ENCODE results near the gene USP7.

The USP7 gene

DNA sequence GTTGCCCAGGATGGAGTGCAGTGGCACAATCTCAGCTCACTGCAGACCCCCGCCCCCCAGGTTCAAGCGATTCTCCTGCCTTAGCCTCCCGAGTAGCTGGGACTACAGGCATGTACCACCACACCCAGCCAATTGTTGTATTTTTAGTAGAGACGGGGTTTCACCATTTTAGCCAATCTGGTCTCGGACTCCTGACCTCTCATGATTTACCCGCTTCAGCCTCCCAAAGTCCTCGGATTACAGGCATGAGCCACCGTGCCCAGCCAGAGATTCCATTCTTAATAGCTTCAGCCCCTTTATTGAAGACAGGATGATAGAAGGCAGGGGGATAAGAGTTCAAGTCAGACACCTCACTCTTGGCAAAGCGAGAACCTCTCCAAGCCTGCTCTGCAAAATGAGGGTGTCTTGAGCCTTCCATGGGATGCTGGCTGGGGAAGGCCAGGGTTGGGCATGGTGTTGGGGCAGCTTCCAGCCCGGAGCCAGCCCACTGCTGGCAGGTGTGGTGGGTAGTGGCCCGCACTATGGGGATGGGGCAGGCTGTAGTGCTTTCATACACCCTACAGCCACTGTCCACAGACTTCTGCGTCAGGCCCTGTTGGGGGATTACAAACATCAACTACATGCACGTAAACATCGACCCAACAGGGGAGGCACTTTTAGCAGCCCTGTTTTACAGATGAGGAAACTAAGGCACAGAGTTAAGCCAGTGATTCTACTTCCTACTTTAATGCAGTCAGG is 98.4 kb downstream of the USP7 start:
- Histone ChIP-seq H3K4me1 (ENCODE audit: control insufficient read depth, insufficient read depth, low read length) (peaks cover 43% of the 10 kb centered on the region), H3K27ac (ENCODE audit: low read depth, low read length) (no peak overlapping the region), H3K9ac (ENCODE audit: low read length) (no peak overlapping the region), H3K9me3 (ENCODE audit: control insufficient read depth, insufficient read depth, low read depth, low read length) (no peaks in the 10 kb centered on the region), H3K36me3 (ENCODE audit: control insufficient read depth, insufficient read depth, low read length) (peaks cover 8% of the 10 kb centered on the region), H3K27me3 (ENCODE audit: control insufficient read depth, insufficient read depth, low read length) (no peaks in the 10 kb centered on the region), H3K4me3 (ENCODE audit: low read depth, low read length) (peak overlapping the region; percentile 17)

DNA sequence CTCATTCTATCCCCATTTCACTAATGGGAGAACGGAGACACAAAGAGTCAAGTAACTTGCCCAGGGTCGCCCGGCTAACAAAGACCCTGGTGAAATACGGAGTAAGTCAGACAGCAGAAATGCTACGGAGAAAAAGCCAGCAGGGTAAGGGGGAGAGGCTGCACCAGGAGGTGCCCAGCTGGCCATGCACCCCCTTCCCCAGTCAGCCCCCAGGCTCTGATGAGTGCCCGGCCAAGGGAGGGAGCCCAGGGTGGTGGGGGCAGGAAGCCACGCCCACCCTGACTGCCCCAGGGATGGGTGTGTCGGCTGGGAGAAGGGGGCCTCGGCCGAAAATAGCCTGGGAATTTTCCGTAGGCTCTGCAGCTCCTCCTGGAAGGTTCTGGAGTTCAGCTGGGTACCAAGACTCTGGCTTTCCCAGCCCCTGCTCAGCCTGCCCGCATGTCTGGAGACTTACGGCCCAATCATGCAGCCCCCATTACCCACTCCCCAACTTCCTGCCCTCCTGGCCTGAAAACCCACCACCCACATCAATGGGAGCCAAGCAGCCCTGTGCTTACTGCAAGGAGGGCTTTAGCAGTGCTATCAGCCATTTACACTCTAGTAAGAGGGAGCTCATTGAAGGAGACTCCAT is 99.1 kb downstream of the USP7 start:
- H3K27me3 ChIP-seq (ENCODE audit: control insufficient read depth, insufficient read depth, low read length), result no peaks in the 10 kb centered on the region
- H3K4me3 ChIP-seq (ENCODE audit: low read depth, low read length), result peak overlapping the region; percentile 27; the same call in 1 of the 2 replicates
- H3K9me3 ChIP-seq (ENCODE audit: control insufficient read depth, insufficient read depth, low read depth, low read length), result no peaks in the 10 kb centered on the region
- no peak overlapping the region for H3K9ac ChIP-seq (ENCODE audit: low read length)
- peaks cover 13% of the 10 kb centered on the region for H3K36me3 ChIP-seq (ENCODE audit: control insufficient read depth, insufficient read depth, low read length)
- H3K27ac ChIP-seq (ENCODE audit: low read depth, low read length), result no peak overlapping the region
- H3K4me1 ChIP-seq (ENCODE audit: control insufficient read depth, insufficient read depth, low read length), result peaks cover 43% of the 10 kb centered on the region

DNA sequence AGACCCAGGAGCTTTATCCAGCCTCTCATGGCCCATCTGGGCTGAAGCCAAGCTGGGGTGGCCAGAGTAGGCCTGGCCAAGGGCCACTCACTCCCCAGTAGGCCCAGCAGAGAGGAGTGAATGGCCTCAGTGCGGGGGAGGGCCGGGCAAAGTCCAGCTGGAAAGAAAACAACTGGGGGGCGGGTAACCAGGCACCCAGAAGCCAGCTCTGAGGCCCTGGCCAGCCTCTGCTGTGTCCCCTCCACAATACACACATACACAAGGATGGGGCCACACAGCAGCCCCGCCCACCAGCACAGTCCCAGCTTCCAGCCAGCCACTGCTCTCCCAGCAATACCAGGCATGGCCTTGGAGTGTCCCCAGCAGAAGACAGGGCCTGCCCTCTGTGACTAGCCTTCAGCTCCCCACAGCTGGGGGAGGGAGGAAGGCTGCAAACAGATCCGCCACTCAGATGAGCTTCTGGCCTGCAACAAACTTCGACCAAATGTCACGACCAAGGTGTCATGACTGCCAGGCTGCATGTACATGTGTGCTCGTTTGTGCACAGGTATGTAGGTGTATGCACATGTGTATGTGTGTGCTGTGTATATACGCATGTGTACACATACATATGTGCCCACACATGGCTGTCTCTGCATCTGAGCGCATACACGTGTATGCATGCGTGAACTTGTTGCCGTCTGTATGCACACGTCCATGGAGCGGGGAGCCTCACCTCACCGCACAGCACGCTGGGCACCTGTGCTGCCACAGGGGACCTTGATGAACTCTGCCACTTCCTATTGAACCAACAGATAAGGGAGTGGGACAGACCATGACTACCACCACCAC is 99.9 kb downstream of the USP7 start:
- no peak overlapping the region for H3K27ac ChIP-seq (ENCODE audit: low read depth, low read length)

DNA sequence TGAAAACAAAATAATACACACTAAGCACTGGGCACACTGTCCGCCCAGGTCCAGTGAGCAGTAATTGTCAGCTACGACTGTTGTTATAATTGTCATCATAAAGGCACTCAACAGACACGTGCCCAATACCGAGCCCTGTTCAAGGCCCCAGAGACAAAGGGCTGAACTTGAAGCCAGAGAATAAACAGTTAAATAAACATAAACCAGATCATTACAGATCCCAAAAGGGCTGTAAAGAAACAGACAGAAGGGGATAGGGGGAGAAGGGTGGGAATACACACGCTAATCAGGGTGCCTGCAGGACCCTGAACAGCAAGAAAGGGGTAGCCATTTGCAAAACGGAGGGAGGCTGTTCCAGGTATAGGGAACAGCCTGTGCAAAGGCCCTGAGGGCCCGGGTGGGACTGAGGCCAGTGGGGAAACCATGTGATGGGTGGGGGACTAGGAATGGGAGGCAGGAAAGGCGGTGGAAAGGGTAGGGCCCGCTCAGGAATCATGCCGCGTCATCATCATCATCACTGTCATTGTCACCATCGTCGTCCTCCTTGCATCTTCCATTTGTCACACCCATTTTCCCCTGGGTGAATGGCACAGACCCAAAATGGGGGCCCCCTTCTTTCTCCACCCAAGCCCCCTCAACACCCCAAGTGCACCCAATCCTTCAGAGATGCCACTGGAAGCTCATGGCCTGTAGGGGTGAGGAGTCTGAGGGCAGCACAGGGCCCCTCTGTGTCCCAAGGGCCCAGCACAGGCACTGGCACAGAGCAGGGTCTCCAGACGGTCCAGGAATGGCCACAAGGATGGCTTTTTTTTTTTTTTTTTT is 101.2 kb downstream of the USP7 start:
- H3K9me3 ChIP-seq (ENCODE audit: control insufficient read depth, insufficient read depth, low read depth, low read length), result no peaks in the 10 kb centered on the region
- peaks cover 40% of the 10 kb centered on the region for H3K4me1 ChIP-seq (ENCODE audit: control insufficient read depth, insufficient read depth, low read length)
- no peak overlapping the region for H3K9ac ChIP-seq (ENCODE audit: low read length)
- peaks cover 31% of the 10 kb centered on the region for H3K36me3 ChIP-seq (ENCODE audit: control insufficient read depth, insufficient read depth, low read length)
- H3K27me3 ChIP-seq (ENCODE audit: control insufficient read depth, insufficient read depth, low read length), result no peaks in the 10 kb centered on the region
- H3K4me3 ChIP-seq (ENCODE audit: low read depth, low read length), result no peak overlapping the region
- H3K27ac ChIP-seq (ENCODE audit: low read depth, low read length), result no peak overlapping the region

More for the DNA sequence above, 99.9 kb downstream of the USP7 start:
- H3K27me3 ChIP-seq (ENCODE audit: control insufficient read depth, insufficient read depth, low read length), result no peaks in the 10 kb centered on the region
- H3K9me3 ChIP-seq (ENCODE audit: control insufficient read depth, insufficient read depth, low read depth, low read length), result no peaks in the 10 kb centered on the region
- H3K36me3 ChIP-seq (ENCODE audit: control insufficient read depth, insufficient read depth, low read length), result peaks cover 20% of the 10 kb centered on the region
- H3K4me3 ChIP-seq (ENCODE audit: low read depth, low read length), result peak overlapping the region; percentile 1; the same call in 1 of the 2 replicates
- H3K4me1 ChIP-seq (ENCODE audit: control insufficient read depth, insufficient read depth, low read length), result peaks cover 40% of the 10 kb centered on the region
- no peak overlapping the region for H3K9ac ChIP-seq (ENCODE audit: low read length)

DNA sequence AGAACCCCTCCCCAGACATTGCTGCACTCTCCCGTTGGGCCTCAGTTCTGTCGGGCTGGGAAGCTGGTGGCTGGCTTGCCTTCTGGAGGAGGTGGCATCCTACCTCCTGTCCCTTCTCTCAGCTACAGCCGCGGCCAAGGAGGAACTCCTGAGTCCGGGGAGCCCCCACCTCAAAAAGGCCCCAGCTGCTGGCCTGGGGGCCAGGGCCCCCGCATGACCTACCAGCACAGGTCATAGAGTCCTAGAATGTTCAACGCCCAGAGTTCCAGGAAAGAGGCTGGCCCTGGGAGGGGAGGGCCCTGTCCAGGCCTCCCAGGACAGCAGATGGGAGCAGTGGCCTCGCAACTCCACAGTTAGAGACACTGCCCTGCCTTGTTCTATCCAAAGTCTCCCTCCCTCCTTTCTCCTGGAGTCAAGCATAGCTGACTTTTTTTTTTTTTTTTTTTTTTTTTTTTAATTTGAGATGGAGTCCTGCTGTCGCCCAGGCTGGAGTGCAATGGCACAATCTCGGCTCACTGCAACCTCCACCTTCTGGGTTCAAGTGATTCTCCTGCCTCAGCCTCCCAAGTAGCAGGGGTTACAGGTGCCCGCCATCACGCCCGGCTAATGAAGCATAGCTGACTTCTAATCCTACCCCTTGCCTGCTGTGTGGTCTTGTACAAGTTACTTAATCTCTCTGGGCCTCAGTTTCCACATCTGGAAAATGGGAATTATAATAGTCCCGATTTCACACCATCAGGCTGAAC is 102.0 kb downstream of the USP7 start:
- Histone ChIP-seq H3K27ac (ENCODE audit: low read depth, low read length) (no peak overlapping the region), H3K9ac (ENCODE audit: low read length) (no peak overlapping the region), H3K4me1 (ENCODE audit: control insufficient read depth, insufficient read depth, low read length) (peaks cover 40% of the 10 kb centered on the region), H3K27me3 (ENCODE audit: control insufficient read depth, insufficient read depth, low read length) (no peaks in the 10 kb centered on the region), H3K4me3 (ENCODE audit: low read depth, low read length) (no peak overlapping the region), H3K9me3 (ENCODE audit: control insufficient read depth, insufficient read depth, low read depth, low read length) (no peaks in the 10 kb centered on the region), H3K36me3 (ENCODE audit: control insufficient read depth, insufficient read depth, low read length) (peaks cover 34% of the 10 kb centered on the region)

DNA sequence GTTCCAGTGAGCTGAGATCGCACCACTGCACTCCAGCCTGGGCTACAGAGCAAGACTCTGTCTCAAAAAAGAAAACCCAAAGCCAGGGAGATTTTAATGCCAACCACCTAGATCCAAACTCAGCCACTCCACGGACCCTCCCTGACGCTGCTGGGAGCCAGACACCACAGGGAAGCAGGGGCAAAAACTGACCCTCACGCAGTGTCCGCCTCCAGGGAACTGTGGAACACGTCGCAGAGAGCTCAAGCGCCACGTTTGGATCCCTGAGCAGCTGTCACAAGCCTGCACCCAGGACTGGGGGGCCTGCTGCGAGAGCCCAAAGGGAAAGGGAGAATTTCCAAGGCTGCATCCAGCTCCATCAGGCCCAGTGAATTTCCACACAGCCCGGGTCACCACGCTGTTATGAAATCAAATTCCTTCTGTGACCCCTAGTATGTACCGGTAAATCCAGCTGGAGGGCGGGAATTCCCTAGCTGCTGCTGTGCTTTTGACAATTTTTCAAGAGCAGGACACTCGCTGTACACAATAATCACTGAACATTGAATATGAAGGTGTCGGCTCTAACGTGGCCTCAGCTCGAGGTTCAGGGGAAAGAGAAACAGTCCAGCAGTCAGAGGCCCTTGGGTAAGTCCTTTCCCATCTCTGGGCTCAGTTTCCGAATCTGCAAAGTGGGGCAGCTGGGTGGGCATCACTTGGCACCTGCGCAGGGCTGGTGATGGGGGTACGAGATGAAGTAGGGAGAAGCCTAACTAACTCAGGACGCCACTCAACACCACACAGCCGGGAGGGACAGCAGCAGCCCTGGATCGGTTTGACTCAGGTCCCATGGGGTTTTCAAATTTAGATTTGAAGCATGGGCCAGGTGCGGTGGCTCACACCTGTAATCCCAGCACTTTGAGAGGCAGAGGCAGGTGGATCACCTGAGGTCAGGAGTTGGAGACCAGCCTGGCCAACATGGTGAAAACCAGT is 103.5 kb downstream of the USP7 start:
- peaks cover 30% of the 10 kb centered on the region for H3K4me1 ChIP-seq (ENCODE audit: control insufficient read depth, insufficient read depth, low read length)
- no peak overlapping the region for H3K4me3 ChIP-seq (ENCODE audit: low read depth, low read length)
- no peak overlapping the region for H3K9ac ChIP-seq (ENCODE audit: low read length)
- peaks cover 50% of the 10 kb centered on the region for H3K36me3 ChIP-seq (ENCODE audit: control insufficient read depth, insufficient read depth, low read length)
- no peaks in the 10 kb centered on the region for H3K9me3 ChIP-seq (ENCODE audit: control insufficient read depth, insufficient read depth, low read depth, low read length)
- H3K27ac ChIP-seq (ENCODE audit: low read depth, low read length), result no peak overlapping the region
- no peaks in the 10 kb centered on the region for H3K27me3 ChIP-seq (ENCODE audit: control insufficient read depth, insufficient read depth, low read length)

DNA sequence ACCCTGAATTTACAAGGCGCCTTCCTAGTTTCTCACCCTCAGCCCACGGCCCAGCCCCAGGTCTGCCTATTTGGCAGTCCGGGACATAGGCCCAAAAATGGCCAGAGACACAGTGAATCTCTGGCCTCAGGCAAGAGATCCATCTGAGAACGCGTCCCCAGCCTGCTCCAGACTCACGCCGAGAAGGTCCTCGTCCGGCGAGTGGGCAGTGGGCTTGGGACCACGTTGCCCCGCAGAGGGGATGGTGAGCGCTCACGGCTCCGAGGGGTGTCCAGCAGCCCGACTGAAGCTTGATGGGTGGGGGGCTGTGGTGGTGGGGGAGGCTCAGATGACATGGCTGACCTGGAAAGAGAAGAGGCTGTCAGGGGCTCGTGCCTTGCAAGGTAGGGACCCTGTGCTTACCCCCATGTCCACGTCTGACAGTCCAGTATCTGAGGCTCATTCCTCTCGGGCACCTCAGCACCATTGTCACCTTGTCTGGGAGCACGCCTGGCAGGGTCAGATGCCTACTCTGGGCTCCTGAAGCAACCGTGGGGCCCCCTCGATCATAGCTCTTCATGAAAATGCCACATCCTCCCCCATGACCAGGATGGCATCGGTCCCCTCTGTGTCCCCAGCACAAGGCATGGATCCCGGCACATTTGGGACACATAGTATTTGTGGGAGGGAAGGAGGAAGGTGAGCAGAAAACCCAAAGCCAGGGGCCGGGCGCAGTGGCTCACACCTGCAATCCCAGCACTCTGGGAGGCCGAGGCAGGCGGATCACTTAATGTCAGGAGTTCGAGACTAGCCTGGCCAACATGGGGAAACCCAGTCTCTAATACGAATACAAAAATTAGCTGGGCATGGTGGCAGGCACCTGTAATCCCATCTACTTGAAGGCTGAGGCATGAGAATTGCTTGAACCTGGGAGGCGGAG is 104.5 kb downstream of the USP7 start:
- Histone ChIP-seq H3K27me3 (ENCODE audit: control insufficient read depth, insufficient read depth, low read length) (no peaks in the 10 kb centered on the region), H3K36me3 (ENCODE audit: control insufficient read depth, insufficient read depth, low read length) (peaks cover 58% of the 10 kb centered on the region), H3K9me3 (ENCODE audit: control insufficient read depth, insufficient read depth, low read depth, low read length) (no peaks in the 10 kb centered on the region), H3K27ac (ENCODE audit: low read depth, low read length) (no peak overlapping the region), H3K4me1 (ENCODE audit: control insufficient read depth, insufficient read depth, low read length) (peaks cover 20% of the 10 kb centered on the region), H3K9ac (ENCODE audit: low read length) (no peak overlapping the region), H3K4me3 (ENCODE audit: low read depth, low read length) (no peak overlapping the region)

DNA sequence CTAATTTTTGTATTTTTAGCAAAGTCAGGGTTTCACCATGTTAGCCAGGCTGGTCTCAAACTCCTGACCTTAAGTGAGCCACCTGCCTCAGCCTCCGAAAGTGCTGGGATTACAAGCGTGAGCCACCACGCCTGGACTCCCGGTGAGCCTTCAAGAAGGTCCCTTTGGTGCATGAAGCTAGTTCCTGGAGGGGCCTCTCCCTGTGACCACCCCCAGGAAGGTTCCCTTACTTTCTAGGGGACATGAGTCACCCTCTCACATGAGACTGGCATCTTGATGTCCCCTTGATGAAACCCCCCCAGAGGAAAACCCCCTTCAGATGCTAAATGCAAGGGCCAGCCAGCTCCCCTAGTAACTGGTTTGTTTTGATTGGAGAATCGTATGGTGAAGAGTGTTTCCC is 107.7 kb downstream of the USP7 start:
- Histone ChIP-seq H3K36me3 (ENCODE audit: control insufficient read depth, insufficient read depth, low read length) (peaks cover 79% of the 10 kb centered on the region), H3K27ac (ENCODE audit: low read depth, low read length) (no peak overlapping the region), H3K9me3 (ENCODE audit: control insufficient read depth, insufficient read depth, low read depth, low read length) (no peaks in the 10 kb centered on the region), H3K4me1 (ENCODE audit: control insufficient read depth, insufficient read depth, low read length) (peaks cover 5% of the 10 kb centered on the region; the same call in 1 of the 2 replicates), H3K9ac (ENCODE audit: low read length) (no peak overlapping the region), H3K27me3 (ENCODE audit: control insufficient read depth, insufficient read depth, low read length) (no peaks in the 10 kb centered on the region), H3K4me3 (ENCODE audit: low read depth, low read length) (no peak overlapping the region)

All from HUES6 (cell line).